Spleen (tissue), 11 donors: ENCODE results near the gene SH3D19. TPM values are rescaled to one million over a fixed set of nuclear protein-coding genes. Genes with fewer than 3 reads are reported as not detected.
"Not testable (repeated sequence)": the region's sequence is repeated elsewhere in the genome, so short reads cannot be mapped to it uniquely, and the experiment has no call there.

Source experiments
- DNase-seq: peaks from one replicate; pipeline ENCODE4 v3.0.0-alpha.2; 2020
- H3K27ac ChIP-seq, 8 donors: fragments of 200-600 bp; sonication (generic) in 7 of 8; 1 replicate in 4 of 8; 2 replicates in 4 of 8; pipeline versions ENCODE4 v1.5.0 to v1.8.0; 2016 to 2021; ENCODE audit warnings: inconsistent platforms in 4 of 8, mild to moderate bottlenecking in 4 of 8, moderate library complexity in 1 of 8
- H3K27me3 ChIP-seq, 7 donors: fragments of 200-600 bp; sonication (generic) in 6 of 7; replicated peaks in 1 of 7; 1 replicate in 4 of 7; 2 replicates in 3 of 7; pipeline versions ENCODE4 v1.5.0 to v1.8.0; 2016 to 2021; ENCODE audit warnings: inconsistent platforms in 3 of 7, mild to moderate bottlenecking in 1 of 7
- H3K36me3 ChIP-seq, 6 donors: fragments of 200-600 bp; sonication (generic) in 5 of 6; 1 replicate in 4 of 6; 2 replicates in 2 of 6; pipeline versions ENCODE4 v1.5.0 to v1.8.0; 2016 to 2021; ENCODE audit warnings: inconsistent platforms in 2 of 6
- H3K4me1 ChIP-seq, 6 donors: fragments of 200-600 bp; sonication (generic) in 5 of 6; 1 replicate in 3 of 6; 2 replicates in 3 of 6; pipeline versions ENCODE4 v1.5.0 to v1.8.0; 2016 to 2021; ENCODE audit warnings: inconsistent platforms in 3 of 6
- H3K4me3 ChIP-seq, 8 donors: fragments of 200-600 bp; sonication (generic) in 7 of 8; 1 replicate in 4 of 8; 2 replicates in 4 of 8; pipeline versions ENCODE4 v1.5.0 to v1.8.0; 2016 to 2021; ENCODE audit warnings: inconsistent platforms in 4 of 8, mild to moderate bottlenecking in 4 of 8, moderate library complexity in 2 of 8
- H3K9me3 ChIP-seq, 8 donors: fragments of 200-600 bp; sonication (generic) in 7 of 8; 1 replicate in 4 of 8; 2 replicates in 4 of 8; pipeline versions ENCODE4 v1.5.0 to v1.8.0; 2016 to 2021; ENCODE audit warnings: inconsistent platforms in 4 of 8
- CTCF ChIP-seq, 11 experiments: fragments of 200-600 bp in 7 of 11; fragments of 450-650 bp in 4 of 11; sonication (generic) in 4 of 11; IDR thresholded peaks in 8 of 11; conservative IDR thresholded peaks in 3 of 11; 1 replicate in 7 of 11; 2 replicates in 4 of 11; pipeline versions ENCODE4 v1.4.0 to v1.8.0; 2016 to 2021; ENCODE audit warnings: antibody characterized with exemption in 11 of 11, inconsistent platforms in 4 of 11, mild to moderate bottlenecking in 1 of 11
- POLR2A ChIP-seq, 3 donors: fragments of 450-650 bp; IDR thresholded peaks; one replicate each; pipeline ENCODE4 v1.5.1; 2017; ENCODE audit warnings: antibody characterized with exemption in 3 of 3, mild to moderate bottlenecking in 1 of 3
- POLR2AphosphoS5 ChIP-seq, 3 donors: sonication (generic); formaldehyde crosslinking; IDR thresholded peaks; one replicate each; pipeline ENCODE4 v1.5.1; 2017; ENCODE audit warnings: antibody characterized with exemption in 3 of 3
- WGBS, 5 donors: extraction: QIAGEN DNeasy Blood & Tissue Kit in 3 of 5; methylation state at CpG; one replicate each; pipeline versions ENCODE4 v1.1.5 to v1.1.7; 2013 to 2018; 5-methylcytosine and 5-hydroxymethylcytosine counted together
- intact Hi-C: fragments of 100-400 bp; cut with DNase I; formaldehyde crosslinking; loops from one replicate; pipeline ENCODE4 v1.15.0; 2023; ENCODE audit warnings: low total_unique reads
- polyA plus RNA-seq, 3 donors: library from polyadenylated mRNA; stranded (reverse); fragments of 200-250 nt; gene quantifications; one replicate each; pipeline ENCODE4 v1.2.1, GENCODE V29; 2013
- total RNA-seq, 7 donors: library from RNA; depleted of rRNA in 3 of 7; stranded (reverse); fragments of >200 nt in 3 of 7; fragmentation: NEBNext Ultra II Directional in 4 of 7; extraction: Animal tissue kit (Norgen Biotek cat#: 25700) in 4 of 7; gene quantifications; one replicate each; pipeline versions ENCODE4 v1.1.0 to v1.2.1, GENCODE V29; 2016 to 2021
- donor health status: healthy with polysubstance abuse.
- donor health status: DM: no; HTN: no; CAD: no; lungs with moderate emphysema.
- donor health status: DM: no; HTN: no; CAD: no.
- donor health status: Bipolar disorder and iron deficiency.
- donor health status: healthy.
- donor health status: DM: no; HTN: no; CAD: no.
- donor health status: DM: yes; HTN: yes; CAD: no.

Gene SH3D19
- total and polyA plus RNA-seq, 10 donors = 3.0 to 33.3 (median 14.7) TPM

- Histone ChIP-seq H3K36me3 (no peaks in the 10 kb centered on the region), H3K4me3 (no peak overlapping the region), H3K9me3 (no peaks in the 10 kb centered on the region), H3K27ac (no peak overlapping the region), H3K27me3 (peaks cover 0 to 8% (median 0%) of the 10 kb centered on the region in 7 donors), H3K4me1 (peaks cover 0 to 5% (median 0%) of the 10 kb centered on the region in 6 donors)
- no peak for TF ChIP-seq CTCF (IDR thresholded peaks at IDR 0.05 in 8 of 11, conservative IDR thresholded peaks at IDR 0.05 in 3 of 11)
- WGBS, 5 donors = 75 to 89% (median 83%) methylated on average over 2 of the region's 2 CpGs
- no peak for DNase-seq
- intact Hi-C loops = no loop called here
Measured at GRCh38 chr4:151256134-151256533, 69.3 kb downstream of the SH3D19 start.

- H3K4me3 ChIP-seq, intact Hi-C loops, H3K36me3 ChIP-seq, H3K27me3 ChIP-seq, H3K27ac ChIP-seq, H3K4me1 ChIP-seq, DNase-seq, H3K9me3 ChIP-seq: not testable (repeated sequence)
- 83 to 95% (median 93%) methylated on average over 13 to 17 of the region's 17 CpGs for WGBS, 5 donors
Measured at GRCh38 chr4:151255680-151256079, 69.7 kb downstream of the SH3D19 start.

GRCh38 chr4:151255226-151255625 lies 70.2 kb downstream of the SH3D19 start:
- DNase-seq = not testable (repeated sequence)

GRCh38 chr4:151251603-151252304 lies 73.7 kb downstream of the SH3D19 start:
- Histone ChIP-seq H3K36me3 (no peaks in the 10 kb centered on the region), H3K9me3 (no peaks in the 10 kb centered on the region), H3K27me3 (no peaks in the 10 kb centered on the region), H3K4me3 (no peak overlapping the region), H3K27ac (peak overlapping the region in 4 of 8 donors; percentile 16 to 67 (median 40)), H3K4me1 (peaks cover 0 to 5% (median 0%) of the 10 kb centered on the region in 6 donors)
- TF ChIP-seq POLR2A (IDR thresholded peaks at IDR 0.05) = no peak
- no peak for TF ChIP-seq CTCF (IDR thresholded peaks at IDR 0.05 in 8 of 11, conservative IDR thresholded peaks at IDR 0.05 in 3 of 11)
- no peak for TF ChIP-seq POLR2AphosphoS5 (IDR thresholded peaks at IDR 0.05)
- intact Hi-C loops = no loop called here
- DNase-seq = no peak
- 24 to 36% (median 28%) methylated on average over 2 of the region's 2 CpGs for WGBS, 5 donors

More at GRCh38 chr4:151255226-151255625, 70.2 kb downstream of the SH3D19 start:
- H3K4me1 ChIP-seq, H3K27ac ChIP-seq, intact Hi-C loops, H3K4me3 ChIP-seq, H3K36me3 ChIP-seq, H3K27me3 ChIP-seq, H3K9me3 ChIP-seq: not testable (repeated sequence)
- WGBS, 5 donors = 89 to 98% (median 92%) methylated on average over 9 to 19 of the region's 28 CpGs

DNA sequence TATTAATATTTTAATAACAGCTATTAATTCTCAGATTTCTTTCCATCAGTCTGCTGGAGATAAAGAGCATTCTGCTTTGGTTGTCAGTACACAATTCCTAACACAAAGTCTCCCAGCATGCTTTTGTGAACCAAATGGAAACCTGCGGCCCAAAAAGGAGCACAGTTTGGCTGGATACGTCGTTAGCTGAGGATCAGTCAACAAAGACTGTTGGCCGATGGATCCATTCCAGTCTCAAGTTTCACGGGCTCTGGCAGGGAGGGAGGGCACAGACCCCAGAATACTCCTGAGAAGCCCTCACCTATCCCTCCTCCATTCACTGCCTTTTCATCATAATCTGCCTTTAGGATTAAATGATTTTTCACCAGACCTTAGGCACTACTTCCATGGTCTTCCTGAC lies 74.7 kb downstream of the SH3D19 start:
- Histone ChIP-seq H3K27ac (no peak overlapping the region), H3K4me1 (peaks cover 0 to 5% (median 0%) of the 10 kb centered on the region in 6 donors), H3K27me3 (no peaks in the 10 kb centered on the region), H3K36me3 (no peaks in the 10 kb centered on the region), H3K4me3 (no peak overlapping the region), H3K9me3 (no peaks in the 10 kb centered on the region)
- intact Hi-C loops = no loop called here
- WGBS, 5 donors = 71 to 97% (median 84%) methylated on average over 5 of the region's 5 CpGs
- TF ChIP-seq POLR2AphosphoS5 (IDR thresholded peaks at IDR 0.05) (no peak), CTCF (IDR thresholded peaks at IDR 0.05 in 8 of 11, conservative IDR thresholded peaks at IDR 0.05 in 3 of 11) (no peak), POLR2A (IDR thresholded peaks at IDR 0.05) (no peak)
- no peak for DNase-seq
